Glutamatergic neuron (in vitro differentiated cells): ENCODE measurements around the gene ATP8B4. TPM values are rescaled to one million over a fixed set of nuclear protein-coding genes. Genes with fewer than 3 reads are reported as not detected.

Experiments
- DNase-seq: peaks from one replicate; pipeline ENCODE4 v3.0.0; 2022
- H3K27ac Mint-ChIP-seq: one replicate; pipeline ENCODE4 v1.8.0; 2020; ENCODE audit warnings: mild to moderate bottlenecking, mixed read lengths, inconsistent platforms; ENCODE audit not compliant: unreplicated experiment
- H3K27me3 Mint-ChIP-seq: one replicate; pipeline ENCODE4 v1.8.0; 2020; ENCODE audit warnings: mild to moderate bottlenecking, moderate library complexity, mixed read lengths, inconsistent platforms; ENCODE audit not compliant: unreplicated experiment
- H3K36me3 Mint-ChIP-seq: one replicate; pipeline ENCODE4 v1.8.0; 2020; ENCODE audit warnings: mild to moderate bottlenecking, mixed read lengths, inconsistent platforms; ENCODE audit not compliant: unreplicated experiment
- H3K4me1 Mint-ChIP-seq: one replicate; pipeline ENCODE4 v1.8.0; 2020; ENCODE audit warnings: mild to moderate bottlenecking, low read depth, mixed read lengths, inconsistent platforms; ENCODE audit not compliant: unreplicated experiment
- H3K4me3 Mint-ChIP-seq: one replicate; pipeline ENCODE4 v1.8.0; 2020; ENCODE audit warnings: mild to moderate bottlenecking, mixed read lengths, inconsistent platforms; ENCODE audit not compliant: unreplicated experiment
- H3K9me3 Mint-ChIP-seq: one replicate; pipeline ENCODE4 v1.8.0; 2020; ENCODE audit warnings: mild to moderate bottlenecking, moderate library complexity, mixed read lengths, inconsistent platforms; ENCODE audit not compliant: unreplicated experiment
- long read RNA-seq: library from polyadenylated mRNA; unstranded; transcript quantifications from one replicate; pipeline ENCODE4 v2.0.0, GENCODE V29; 2020; ENCODE audit not compliant: unreplicated experiment
- total RNA-seq: library from RNA; stranded (reverse); fragmentation: NEBNext Ultra II Directional; extraction: Animal tissue kit (Norgen Biotek cat#: 25700); gene quantifications from one replicate; pipeline ENCODE4 v1.2.1, GENCODE V29; 2021; ENCODE audit not compliant: unreplicated experiment
- TF ChIP-seq, protein P1 (sequence below): fragments of 200-600 bp; sonication (generic); IDR thresholded peaks from one replicate; pipeline ENCODE4 v1.5.0; 2021; ENCODE audit not compliant: partially characterized antibody, unreplicated experiment

The ATP8B4 gene, protein sequence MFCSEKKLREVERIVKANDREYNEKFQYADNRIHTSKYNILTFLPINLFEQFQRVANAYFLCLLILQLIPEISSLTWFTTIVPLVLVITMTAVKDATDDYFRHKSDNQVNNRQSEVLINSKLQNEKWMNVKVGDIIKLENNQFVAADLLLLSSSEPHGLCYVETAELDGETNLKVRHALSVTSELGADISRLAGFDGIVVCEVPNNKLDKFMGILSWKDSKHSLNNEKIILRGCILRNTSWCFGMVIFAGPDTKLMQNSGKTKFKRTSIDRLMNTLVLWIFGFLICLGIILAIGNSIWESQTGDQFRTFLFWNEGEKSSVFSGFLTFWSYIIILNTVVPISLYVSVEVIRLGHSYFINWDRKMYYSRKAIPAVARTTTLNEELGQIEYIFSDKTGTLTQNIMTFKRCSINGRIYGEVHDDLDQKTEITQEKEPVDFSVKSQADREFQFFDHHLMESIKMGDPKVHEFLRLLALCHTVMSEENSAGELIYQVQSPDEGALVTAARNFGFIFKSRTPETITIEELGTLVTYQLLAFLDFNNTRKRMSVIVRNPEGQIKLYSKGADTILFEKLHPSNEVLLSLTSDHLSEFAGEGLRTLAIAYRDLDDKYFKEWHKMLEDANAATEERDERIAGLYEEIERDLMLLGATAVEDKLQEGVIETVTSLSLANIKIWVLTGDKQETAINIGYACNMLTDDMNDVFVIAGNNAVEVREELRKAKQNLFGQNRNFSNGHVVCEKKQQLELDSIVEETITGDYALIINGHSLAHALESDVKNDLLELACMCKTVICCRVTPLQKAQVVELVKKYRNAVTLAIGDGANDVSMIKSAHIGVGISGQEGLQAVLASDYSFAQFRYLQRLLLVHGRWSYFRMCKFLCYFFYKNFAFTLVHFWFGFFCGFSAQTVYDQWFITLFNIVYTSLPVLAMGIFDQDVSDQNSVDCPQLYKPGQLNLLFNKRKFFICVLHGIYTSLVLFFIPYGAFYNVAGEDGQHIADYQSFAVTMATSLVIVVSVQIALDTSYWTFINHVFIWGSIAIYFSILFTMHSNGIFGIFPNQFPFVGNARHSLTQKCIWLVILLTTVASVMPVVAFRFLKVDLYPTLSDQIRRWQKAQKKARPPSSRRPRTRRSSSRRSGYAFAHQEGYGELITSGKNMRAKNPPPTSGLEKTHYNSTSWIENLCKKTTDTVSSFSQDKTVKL
- not detected for total RNA-seq
- long read RNA-seq, partial matches to known transcripts = 0 of 1 reads
- long read RNA-seq, other reads (novel, unspliced or antisense) = 1 of 1 reads

DNA sequence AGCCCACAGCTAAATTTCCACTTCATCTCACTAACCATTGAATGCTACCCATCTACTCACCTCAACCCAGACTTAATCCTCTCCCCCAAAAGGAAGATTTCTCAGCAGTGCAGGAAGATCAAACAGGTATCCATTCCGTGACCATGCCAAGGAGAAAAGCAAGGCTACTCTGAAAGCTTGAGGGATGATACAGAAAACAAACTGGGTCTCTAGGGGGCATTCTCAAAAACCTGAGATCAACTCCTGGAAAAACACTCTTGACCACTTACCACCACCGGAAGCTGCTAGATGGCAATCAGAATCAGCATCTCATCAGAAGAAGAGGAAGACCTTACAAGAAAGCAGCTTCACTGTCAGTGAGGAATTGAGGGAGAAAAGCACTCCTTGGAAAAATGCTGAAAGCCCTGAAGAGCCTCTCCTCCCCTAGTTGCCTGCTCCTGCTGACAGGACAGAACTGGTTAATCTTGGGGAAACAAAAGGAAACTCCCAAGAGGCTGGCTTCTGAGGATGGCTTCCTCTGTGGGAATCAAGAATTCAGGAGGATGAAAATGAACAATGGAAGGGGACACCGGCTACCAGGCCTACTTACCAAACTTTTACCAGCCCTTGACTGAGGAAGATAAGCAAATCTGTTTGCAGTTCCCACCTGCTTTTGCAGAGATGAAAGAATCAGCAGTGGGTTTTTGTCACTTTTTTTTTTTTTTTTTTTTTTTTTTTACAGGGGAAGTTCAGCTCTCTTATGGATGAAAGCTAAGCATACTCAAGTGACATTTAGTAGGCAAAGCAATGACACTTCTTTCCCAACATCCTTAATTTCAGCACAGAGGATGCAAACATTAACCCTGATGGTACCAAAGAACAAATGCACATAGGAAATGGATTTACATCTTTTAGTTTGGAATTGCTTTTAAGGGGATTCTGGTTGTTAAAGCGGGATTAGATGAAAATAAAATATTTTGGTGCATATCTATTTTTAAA lies at the start of gene ATP8B4:
TSS of gene ATP8B4 (minus strand) at position 171 of the 978 bp plus-strand sequence. CDS start 12,267 bp downstream, outside the sequence.
- DNase-seq = no peak
- Mint-ChIP-seq H3K4me1 (no peaks in the 10 kb centered on the region), H3K27me3 (no peaks in the 10 kb centered on the region), H3K27ac (no peak within 1 kb of the TSS), H3K9me3 (peaks cover 2% of the 10 kb centered on the region), H3K4me3 (no peak within 1 kb of the TSS), H3K36me3 (peaks cover 7% of the 10 kb centered on the region)
- TF ChIP-seq, protein P1, sequence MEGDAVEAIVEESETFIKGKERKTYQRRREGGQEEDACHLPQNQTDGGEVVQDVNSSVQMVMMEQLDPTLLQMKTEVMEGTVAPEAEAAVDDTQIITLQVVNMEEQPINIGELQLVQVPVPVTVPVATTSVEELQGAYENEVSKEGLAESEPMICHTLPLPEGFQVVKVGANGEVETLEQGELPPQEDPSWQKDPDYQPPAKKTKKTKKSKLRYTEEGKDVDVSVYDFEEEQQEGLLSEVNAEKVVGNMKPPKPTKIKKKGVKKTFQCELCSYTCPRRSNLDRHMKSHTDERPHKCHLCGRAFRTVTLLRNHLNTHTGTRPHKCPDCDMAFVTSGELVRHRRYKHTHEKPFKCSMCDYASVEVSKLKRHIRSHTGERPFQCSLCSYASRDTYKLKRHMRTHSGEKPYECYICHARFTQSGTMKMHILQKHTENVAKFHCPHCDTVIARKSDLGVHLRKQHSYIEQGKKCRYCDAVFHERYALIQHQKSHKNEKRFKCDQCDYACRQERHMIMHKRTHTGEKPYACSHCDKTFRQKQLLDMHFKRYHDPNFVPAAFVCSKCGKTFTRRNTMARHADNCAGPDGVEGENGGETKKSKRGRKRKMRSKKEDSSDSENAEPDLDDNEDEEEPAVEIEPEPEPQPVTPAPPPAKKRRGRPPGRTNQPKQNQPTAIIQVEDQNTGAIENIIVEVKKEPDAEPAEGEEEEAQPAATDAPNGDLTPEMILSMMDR = no peak

GRCh38 chr15:50168379-50168778 lies 49.3 kb upstream of the ATP8B4 start:
- no peaks in the 10 kb centered on the region for H3K27me3 Mint-ChIP-seq
- TF ChIP-seq, protein P1 = no peak
- peaks cover 6% of the 10 kb centered on the region for H3K36me3 Mint-ChIP-seq
- H3K27ac Mint-ChIP-seq = no peak overlapping the region
- no peak overlapping the region for H3K4me3 Mint-ChIP-seq
- H3K4me1 Mint-ChIP-seq = no peaks in the 10 kb centered on the region
- DNase-seq = no peak
- H3K9me3 Mint-ChIP-seq = peaks cover 8% of the 10 kb centered on the region

DNA sequence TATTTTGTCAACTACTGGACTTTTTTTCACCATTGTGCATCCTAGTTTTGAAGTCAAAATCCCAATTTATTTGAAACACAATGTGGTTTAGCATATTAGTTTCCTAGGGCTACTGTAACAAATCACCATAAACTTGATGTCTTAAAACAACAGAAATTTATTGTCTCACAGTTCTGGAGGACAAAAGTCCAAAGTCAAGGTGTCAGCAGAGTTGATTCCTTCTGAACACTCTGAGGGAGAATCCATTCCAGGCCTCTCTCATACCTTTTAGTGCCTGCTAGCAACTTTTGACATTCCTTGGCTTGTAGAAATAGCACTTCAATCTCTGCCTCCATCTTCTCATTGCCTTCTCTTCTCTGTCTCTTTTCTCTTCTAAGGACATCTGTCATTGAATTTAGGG lies 48.1 kb upstream of the ATP8B4 start:
- H3K4me1 Mint-ChIP-seq = no peaks in the 10 kb centered on the region
- DNase-seq = no peak
- H3K36me3 Mint-ChIP-seq = peaks cover 10% of the 10 kb centered on the region
- peaks cover 8% of the 10 kb centered on the region for H3K9me3 Mint-ChIP-seq
- TF ChIP-seq, protein P1 = no peak
- H3K27me3 Mint-ChIP-seq = no peaks in the 10 kb centered on the region
- H3K4me3 Mint-ChIP-seq = no peak overlapping the region
- H3K27ac Mint-ChIP-seq = no peak overlapping the region

DNA sequence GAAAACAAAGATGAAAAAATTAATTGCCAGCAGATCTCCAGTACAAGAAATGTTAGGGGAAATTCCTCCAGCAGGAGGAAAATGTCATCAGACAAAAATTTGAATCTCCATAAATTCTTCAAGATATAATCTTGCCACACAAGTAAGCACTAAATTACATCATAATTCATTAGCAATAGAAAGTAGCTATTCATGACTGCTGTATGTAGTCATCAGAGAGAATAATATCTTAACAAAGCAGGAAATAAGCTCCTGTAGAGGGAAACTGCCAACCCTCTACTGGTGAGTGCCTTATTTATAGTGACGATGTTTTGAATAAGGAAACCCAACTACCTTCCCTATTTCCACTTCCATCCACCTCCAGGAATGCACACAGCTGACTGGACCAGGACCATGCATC lies 47.2 kb upstream of the ATP8B4 start:
- TF ChIP-seq, protein P1 = no peak
- Mint-ChIP-seq H3K27ac (no peak overlapping the region), H3K4me3 (no peak overlapping the region), H3K9me3 (peaks cover 2% of the 10 kb centered on the region), H3K27me3 (no peaks in the 10 kb centered on the region), H3K36me3 (peaks cover 5% of the 10 kb centered on the region), H3K4me1 (no peaks in the 10 kb centered on the region)
- no peak for DNase-seq
